NCI-H1436 treated with DMSO at 0.1 percent for 48 hours (cell line): ENCODE data around the gene CNKSR3.
"Not testable (repeated sequence)": the region's sequence is repeated elsewhere in the genome, so short reads cannot be mapped to it uniquely, and the experiment has no call there.

Experiments used
- DNase-seq: peaks from one replicate; lab custom pipeline; 2025; lab: John Stamatoyannopoulos, UW

CNKSR3 gene

DNA sequence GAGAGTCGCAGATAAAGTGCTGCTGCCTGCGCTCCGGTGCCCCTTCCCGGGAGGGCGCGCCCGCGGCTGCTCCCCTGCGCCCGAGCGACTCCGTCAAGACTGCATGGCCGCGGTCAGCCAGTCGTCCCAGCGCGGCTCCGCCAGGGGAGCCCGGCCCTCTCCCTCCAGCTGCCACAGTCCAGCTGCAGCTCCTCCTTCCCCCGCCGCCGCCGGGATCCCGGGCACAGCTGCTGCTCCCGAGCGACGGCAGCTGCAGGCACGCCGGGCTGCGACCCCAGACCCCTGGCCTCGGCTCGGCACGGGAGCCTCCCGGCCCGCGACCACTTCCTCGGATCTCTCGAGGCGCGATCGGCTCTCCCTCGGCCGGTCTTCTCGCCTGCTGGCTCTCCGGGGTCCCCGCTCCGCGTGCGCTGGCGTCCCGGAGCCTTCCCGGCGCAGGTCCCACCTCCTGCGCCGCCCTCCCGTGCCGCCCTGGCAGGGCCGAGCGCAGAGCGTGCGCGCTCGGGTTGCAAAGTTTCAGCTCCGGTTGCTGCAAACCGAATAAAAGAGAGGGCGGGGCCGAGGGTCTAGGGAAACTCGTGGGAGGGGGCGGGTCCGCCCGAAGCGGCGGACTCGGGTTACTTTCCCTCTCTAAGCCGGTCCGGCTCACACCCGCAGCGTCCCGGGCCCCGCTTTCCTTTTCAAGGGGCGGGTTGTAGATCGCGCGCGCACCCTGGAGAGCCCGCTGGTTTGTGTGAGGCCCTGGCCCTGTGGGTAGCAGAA lies at the start of gene CNKSR3:
TSS of gene CNKSR3 (minus strand) at position 542 of the 762 bp plus-strand sequence. CDS start 571 bp downstream, outside the sequence.
- peak; percentile 69 for DNase-seq

DNA sequence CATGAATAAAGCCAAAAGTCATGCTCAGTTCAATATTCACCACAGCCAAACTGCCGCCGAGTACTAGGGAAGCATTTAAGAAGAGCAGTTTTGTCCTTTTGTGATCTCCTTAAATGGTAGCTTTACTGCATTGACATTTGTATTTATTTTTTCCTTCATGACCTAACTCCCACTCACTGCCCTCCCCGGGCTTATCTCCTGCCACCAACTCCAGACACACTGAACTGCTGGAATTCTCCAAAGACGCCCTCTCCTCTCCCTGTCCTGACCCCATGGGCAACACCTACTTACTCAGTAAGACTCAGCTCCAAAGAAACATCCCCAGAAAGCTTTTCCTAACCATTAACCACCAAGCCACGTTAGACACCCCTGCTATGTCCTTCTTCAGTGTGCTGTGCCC lies 48.5 kb upstream of the CNKSR3 start:
- DNase-seq = no peak

DNA sequence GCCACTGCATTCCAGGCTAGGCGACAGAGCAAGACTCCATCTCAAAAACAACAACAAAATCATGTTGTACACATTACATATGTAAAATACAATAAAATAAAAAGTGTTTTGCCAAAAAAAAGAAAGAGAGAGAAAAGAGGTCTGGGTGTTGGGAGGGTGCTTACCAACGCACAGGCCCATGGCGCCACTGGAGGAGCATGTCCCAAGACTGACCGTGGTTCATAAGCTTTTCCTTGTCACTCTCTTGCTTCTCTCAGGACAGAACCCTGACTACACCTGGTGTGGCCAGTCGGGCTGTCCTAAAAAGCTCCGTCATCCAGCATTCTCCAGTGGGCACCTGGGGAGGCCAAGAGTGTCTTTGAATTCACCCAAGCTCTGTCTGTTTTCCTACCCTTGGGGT lies 48.0 kb upstream of the CNKSR3 start:
- DNase-seq = no peak

DNA sequence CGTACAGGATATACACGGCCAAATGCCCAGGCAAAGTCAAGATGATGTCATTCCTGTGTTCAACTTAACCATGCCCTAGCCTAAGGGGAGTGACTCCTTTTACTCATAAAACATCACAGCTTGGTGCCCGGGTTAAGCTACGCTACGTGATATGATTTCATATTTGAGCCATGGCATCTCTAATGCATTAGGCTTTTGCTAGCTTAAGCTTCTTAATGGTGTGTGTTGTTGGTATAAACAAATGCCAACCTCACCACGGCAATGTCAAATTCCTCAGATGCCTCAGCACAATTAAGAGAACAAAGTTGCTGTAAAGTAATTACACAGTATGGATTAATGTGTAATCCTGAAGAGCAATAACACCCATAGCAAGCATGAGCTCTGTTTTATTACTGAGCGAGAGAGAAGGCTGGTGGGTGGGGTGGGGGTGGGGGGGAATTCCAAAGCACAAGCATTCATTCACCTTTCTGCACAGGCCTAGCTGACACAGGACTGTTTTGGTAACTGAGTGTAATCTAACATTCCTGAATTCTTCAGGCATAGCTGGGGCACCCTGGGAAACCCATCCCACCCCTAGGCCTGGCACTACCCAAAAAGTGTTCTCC lies 44.7 kb upstream of the CNKSR3 start:
- no peak for DNase-seq

DNA sequence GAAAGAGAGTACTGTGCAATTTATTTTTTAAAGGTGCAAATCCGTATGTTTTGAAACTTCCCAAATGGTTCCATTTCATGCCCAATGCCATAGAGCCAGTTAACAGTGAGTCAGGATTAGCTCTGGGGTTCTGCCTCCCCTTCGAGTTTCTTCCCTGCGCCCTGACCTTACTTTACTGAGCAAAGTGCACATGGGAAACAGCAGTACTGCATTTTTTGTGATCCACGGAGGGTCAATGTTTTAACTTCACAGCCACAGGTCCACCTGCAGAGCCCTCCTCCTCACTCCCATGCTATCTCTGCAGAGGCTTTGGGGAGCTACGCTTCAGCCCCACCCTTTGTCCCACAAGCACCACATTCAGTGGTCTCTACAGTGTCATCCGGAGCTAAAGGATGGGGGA lies 44.0 kb upstream of the CNKSR3 start:
- no peak for DNase-seq

DNA sequence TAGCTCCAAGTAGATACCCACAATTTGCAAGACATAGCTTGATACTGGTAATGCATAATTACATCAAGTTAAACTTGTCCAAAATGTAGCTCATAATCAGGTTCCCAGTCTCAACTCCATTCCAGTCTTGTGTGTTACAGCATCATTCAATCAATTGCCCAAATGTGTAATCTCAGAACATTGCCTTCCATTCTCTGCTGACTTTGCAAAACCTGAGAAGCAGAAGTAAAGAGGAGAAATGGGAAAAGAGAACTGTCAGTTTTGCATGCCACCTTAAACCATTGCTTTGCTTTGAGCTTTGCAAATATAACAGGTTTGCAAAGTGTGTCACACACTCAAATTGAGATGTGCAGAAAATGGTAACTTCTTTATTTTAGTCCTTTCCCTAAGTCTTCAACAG lies 40.3 kb upstream of the CNKSR3 start:
- no peak for DNase-seq

DNA sequence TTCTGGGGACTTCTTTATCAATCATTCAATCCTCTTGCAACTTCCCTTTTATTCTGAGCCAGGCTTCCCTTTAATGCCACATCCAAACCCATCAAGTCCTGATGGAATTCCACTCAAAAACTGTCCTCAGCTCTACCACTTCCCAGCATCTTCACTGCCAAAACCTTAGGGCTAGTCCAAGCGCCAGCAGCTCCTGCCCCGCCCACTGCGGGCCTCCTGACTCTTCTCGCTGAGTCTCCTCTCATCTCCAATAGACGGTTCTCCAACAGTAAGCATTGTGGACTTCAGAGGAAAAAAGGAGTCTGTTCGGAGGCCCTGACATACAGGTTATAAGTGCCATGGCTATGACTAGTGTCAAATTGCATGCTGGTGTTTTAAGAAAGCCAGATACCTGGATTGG lies 38.7 kb upstream of the CNKSR3 start:
- DNase-seq = no peak

DNA sequence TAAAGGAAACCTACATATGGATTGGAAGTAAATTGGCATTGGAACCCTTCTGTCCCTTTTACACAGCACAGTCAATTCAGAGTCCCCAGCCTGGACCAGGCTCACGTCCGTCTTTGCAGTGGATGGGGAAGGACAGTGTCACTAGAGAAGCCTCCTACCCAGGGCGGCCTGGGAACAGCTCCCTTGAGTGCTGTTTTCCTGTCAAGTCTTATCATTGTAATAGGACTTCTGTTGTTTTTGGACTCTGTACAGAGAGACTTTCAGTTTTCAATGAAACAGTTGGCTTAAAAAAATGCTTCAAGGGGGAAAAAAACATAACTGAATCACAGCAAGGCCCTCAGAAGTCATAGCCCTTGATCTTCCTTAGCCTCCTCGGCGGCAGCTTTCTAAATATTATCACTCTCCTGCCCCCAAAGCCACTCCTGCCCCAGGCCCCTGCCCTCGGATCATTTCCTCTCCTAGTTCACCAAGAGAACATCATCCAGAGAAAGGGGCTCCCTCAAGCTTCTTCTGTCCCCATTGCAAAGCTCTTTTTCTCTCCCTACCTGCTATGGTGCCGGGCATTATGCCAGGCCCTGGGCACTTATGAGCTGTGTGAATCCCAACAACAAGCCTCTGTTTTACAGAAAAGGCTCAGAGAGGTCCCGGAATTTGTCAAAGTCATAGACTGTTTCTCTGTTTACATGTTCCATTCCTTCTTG lies 37.8 kb upstream of the CNKSR3 start:
- no peak for DNase-seq

DNA sequence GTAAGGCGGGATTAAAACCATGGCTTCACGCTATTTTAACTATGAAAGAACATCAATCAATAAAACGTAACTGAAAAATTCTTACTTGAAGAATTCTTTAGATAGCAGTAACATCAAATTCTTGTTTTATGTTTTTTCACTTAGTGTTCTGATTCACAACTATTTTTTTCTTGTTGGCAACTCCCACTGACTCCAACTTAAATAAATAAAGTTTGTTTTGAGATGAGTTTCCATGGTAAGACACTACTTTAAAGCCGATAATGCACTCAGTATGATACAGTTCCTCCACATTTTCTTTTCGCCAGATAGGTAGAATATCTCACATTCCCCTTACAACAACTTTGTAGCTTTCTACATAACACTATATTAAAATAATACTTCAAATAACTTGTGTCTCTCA lies 33.1 kb upstream of the CNKSR3 start:
- no peak for DNase-seq

DNA sequence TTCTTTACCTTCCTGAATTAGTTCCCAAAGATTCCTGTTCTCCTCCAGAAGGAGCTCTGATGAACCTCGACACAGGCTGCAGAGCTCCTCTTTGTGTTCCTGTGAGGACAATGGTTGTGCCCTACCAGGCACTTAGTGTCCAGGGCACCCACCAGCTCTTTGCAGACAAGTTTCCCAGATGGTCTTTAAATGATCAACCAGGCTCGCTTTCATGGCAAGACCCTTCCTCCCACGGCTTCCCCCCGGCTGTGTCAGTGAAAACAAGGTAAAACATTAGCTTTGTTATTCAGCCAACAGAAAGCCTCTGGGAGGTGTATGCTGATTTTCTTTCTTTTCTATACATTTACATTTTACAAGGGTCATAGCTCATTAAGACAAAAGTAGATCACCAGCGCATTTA lies 32.3 kb upstream of the CNKSR3 start:
- DNase-seq = no peak

DNA sequence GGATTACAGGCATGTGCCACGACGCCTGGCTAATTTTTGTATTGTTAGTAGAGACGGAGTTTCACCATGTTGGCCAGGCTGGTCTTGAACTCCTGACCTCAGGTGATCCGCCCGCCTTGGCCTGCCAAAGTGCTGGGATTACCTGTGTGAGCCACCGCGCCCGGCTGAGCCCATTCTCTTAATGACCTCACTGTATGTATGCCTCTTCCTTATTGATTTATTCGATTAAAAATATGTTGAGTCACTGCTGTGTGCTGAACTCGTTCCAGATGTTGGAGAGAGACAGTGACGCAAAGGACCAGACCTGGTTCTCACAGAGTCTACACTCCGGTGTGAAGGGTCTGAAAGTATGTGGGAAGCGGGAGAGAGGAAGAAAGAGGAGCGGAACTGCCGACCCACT lies 31.4 kb upstream of the CNKSR3 start:
- DNase-seq = not testable (repeated sequence)

DNA sequence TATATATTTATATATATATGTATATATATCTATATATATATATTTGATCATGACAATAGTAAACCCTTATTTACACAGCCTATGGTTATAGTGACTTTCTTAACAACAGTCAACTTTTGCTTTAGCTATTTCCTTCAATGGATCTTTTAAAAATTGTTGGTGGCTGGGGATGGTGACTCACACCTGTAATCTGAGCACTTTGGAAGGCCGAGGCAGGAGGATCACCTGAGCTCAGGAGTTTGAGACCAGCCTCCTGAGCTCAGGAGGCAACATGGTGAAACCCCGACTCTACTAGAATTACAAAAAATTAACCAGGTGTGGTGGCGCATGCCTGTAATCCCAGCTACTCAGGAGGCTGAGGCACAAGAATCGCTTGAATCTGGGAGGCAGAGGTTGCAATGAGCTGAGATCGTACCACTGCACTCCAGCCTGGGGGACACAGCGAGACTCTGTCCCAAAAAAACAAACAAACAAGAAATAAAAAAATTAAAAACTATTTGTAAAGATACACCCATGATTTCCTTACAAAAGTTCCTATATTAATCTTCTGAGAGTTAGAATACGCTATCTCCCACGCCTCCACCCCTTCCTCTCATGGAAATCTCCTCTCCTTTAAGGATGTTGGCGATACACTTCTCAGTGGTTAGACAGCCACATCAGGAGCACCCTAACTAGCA lies 29.2 kb upstream of the CNKSR3 start:
- DNase-seq = no peak

DNA sequence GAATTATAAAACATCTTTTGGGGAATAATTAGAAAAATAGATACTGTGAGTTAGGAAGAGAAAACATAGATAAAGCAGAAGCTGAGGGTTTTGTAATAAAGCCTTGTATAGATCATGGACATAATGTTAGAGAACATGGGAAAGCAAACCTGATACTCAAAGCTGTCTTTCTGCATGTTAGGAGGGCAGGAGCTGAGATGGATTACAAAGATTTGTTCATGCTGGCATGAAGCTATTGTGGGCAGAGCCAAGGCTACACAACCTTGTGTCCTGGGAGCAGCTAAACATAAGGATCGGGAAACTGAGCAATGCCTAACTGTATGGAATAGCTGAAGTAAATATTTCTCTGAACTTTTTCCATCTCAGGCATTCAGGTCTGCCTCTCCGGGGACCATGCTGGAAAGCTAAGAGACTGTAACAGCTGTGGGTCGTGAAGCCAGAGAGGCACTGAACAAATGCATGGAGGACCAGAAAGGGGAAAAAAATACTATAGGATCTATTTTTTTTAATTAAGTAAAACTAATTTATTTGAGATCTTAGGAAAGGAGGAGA lies 28.2 kb upstream of the CNKSR3 start:
- no peak for DNase-seq

DNA sequence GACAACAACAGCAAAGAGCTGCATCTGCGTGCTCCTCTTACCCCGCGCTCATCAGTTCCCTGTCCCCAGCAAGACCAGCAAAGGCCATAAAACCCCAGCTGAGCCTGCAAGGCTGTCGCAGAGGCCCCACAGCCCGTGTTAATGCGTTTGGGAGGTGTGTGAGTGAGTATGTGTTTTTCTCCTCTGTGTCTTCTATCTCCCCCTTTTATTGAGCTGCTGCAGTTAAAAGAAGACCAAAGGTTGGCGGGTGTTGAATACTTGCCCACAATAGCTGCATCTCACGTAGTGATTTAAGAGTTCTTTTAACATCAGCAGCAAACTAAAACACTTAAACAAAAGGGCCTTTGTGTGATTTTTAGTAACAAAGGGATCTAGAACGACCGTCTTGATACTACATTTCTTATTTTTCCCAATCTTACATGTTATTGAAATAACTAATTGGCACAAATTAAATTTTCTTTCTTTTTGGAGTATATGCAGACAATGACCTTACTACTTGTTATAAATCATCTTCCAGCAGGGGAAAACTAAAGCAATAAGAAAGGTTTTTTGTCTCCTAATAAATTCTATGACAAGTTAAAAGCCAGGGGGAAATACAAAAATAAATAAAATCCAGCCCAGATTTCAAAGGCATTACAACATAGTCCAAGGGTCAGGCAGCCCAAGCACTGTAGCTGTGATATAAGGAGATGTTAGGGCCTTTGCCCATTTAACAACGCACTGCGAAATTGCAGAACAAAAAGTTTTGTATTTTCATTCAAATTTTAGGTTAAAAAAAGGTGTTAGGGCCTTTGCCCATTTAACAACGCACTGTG lies 27.2 kb upstream of the CNKSR3 start:
- DNase-seq = no peak

DNA sequence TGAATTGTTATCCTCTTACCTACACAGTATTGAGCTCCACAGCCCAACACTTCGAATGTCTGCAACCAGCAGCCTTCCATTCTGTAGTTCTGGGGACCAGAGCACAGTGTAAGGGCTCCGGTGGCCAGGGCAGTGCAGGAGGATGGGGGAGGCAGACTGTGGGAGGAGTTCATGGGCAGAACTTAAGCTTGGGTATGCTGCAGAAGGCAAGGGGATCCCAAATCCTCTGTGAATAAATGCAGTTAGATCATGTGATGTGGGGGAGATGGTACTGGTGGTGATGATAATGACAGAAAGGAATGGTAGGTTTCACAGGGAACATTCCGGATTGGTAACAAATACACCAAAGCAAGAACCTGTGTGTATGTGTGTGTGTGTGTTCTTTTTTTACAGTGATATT lies 26.5 kb upstream of the CNKSR3 start:
- no peak for DNase-seq

DNA sequence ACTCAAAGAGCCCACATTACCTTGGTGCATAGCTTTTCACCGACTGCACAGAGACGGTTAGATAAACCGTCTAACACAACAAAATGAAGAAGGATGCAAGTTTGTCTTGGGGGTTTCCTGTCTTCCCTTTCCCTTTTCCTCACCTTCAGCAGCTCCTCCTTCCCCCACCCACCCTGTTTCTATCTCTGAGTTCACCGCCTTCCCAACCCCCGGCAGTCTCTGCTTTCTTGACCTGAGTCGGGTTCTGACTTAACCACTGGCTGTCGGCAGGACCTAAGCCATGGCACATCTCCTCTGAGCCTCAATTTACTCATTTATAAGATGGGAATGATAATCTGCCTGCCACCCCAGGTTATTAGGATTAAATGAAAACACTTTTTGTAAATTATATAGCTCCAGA lies 25.8 kb upstream of the CNKSR3 start:
- no peak for DNase-seq

DNA sequence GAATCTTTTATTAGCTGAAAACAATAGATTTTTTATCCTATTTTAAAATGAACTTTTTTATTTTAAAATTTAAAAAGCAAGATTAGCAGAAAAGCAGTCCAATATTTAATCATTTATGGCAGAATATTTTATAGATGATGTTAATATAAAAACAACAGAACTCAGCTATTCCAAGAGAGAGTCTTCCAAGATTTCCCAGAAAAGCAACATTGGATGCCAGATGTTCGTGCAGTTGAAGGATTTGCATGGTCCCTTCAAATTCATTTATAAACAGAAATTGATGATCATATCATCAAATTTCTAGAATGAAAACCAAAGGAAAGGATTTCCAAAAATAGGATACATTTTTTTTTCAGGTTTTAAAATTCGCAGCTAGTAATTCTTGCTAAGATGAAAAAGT lies 25.4 kb upstream of the CNKSR3 start:
- DNase-seq = no peak

DNA sequence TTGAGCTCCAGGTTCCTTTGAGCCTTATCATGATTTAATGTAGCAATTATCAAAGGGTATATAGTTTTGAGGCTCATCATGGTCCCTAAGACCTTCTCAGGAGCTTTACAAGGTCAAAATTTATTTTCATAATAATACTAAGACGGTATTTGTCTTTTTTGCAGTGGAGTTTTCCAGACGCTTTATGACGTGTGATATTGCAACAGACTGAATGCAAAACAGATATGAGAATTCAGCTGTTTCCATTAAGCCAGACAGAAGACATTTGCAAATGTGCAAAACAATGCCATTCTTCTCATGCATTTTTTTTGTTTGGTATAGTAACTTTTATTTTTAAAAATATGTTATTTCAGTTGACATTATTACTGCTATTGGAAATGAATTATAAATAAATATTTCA lies 24.7 kb upstream of the CNKSR3 start:
- DNase-seq = no peak

DNA sequence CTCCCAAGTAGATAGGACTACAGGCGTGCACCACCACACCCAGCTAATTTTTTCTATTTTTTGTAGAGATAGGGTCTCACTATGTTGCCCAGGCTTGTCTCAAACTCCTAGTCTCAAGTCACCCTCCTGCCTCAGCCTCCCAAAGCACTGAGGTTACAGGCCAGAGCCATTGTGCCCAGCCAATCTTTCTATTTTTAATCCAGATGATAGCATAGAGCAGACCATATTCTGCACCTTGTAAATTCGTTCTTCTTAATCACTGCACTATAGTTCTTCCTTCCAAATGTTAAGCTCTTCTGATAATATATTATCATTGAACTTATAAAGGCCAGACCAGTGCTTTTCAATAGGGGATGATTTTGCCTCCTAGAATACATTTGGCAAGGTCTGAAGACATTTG lies 24.0 kb upstream of the CNKSR3 start:
- no peak for DNase-seq

DNA sequence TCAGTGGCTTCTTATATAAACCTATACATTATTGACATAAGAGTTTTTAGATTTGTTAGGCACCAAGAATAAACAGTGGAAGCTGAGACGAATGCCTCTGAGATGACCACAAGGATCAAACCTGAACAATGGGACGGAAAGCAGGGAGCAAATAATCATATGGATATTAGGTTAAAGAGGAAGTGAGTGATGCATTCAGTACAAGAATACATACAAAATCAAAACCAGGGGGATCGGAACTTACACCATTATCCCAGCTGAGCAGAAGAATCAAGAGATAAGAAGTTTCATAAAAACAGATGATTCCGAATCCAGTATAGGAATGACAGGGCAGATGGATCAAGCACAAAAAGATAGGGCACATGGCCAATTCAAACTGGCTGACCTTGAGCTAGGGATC lies 21.9 kb upstream of the CNKSR3 start:
- DNase-seq = no peak

DNA sequence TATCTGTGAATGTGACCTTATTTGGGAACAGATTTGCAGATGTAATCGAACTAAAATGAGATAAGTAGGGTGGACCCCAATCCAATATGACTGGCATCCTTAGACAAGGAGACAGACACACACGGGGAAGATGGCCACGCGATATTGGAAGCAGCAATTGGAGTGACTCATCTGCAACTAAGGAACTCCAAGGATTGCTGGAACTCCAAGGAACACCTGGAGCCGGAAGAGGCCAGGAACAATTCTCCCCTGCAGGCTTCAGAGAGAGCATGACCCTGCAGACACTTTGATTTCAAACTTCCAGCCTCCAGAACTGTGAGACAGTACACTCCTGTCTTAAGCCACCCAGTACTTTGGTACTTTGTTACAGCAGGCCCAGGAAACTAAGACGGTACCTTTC lies 19.5 kb upstream of the CNKSR3 start:
- no peak for DNase-seq
